ENCODE measurements around the gene TNFRSF4. TPM values are rescaled to one million over a fixed set of nuclear protein-coding genes. Genes with fewer than 3 reads are reported as not detected.

The TNFRSF4 gene
- total and polyA plus RNA-seq, 2 of the 13 experiments (the other 11 are each of a cell fraction or from before 2014, with no cell fraction given), result not detected

DNA sequence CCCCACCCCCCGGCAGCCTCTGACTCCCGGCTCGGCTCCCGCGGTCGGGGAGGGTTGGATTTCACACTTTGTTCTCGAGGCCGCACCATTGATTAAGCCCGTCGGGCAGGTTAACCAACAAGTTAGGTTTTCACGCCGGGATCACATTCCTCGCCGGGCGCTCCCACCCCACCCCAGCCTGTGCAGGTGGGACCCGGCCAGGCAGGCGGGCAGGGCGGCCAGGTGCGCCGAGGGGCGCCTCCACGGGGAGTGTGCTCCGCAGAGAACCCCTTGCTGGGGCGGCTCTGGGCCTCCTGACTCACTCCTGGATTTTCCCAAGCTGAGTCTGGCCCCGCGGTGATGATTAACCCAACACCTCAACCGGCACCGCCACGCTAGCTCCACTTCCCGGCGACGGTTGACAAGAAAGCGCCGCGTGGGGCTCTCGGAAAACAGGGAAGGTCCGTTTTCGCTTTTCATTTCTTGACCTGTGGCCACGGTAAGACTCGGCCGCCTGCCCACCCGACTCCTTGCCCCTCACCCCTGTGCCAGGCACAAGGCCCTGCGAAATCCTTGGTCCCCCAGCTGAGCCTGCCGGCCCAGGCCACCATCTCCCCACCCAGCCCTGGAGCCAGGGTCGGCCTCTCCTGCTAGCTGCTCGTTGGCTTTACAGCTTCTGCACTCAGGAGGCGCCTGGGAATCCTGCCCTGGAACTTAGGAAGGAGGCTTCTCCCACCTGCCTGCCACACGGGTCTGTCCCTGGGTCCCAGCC lies 49.1 kb downstream of the TNFRSF4 start (continued):
- TF ChIP-seq, protein P1, sequence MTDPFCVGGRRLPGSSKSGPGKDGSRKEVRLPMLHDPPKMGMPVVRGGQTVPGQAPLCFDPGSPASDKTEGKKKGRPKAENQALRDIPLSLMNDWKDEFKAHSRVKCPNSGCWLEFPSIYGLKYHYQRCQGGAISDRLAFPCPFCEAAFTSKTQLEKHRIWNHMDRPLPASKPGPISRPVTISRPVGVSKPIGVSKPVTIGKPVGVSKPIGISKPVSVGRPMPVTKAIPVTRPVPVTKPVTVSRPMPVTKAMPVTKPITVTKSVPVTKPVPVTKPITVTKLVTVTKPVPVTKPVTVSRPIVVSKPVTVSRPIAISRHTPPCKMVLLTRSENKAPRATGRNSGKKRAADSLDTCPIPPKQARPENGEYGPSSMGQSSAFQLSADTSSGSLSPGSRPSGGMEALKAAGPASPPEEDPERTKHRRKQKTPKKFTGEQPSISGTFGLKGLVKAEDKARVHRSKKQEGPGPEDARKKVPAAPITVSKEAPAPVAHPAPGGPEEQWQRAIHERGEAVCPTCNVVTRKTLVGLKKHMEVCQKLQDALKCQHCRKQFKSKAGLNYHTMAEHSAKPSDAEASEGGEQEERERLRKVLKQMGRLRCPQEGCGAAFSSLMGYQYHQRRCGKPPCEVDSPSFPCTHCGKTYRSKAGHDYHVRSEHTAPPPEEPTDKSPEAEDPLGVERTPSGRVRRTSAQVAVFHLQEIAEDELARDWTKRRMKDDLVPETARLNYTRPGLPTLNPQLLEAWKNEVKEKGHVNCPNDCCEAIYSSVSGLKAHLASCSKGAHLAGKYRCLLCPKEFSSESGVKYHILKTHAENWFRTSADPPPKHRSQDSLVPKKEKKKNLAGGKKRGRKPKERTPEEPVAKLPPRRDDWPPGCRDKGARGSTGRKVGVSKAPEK (CRISPR knock-in tag; IDR thresholded peaks at IDR 0.05; ENCODE audit: borderline replicate concordance), result no peak
- no peak for TF ChIP-seq REXO4 (CRISPR knock-in tag; IDR thresholded peaks at IDR 0.05; ENCODE audit: borderline replicate concordance)
- TF ChIP-seq, protein P2, sequence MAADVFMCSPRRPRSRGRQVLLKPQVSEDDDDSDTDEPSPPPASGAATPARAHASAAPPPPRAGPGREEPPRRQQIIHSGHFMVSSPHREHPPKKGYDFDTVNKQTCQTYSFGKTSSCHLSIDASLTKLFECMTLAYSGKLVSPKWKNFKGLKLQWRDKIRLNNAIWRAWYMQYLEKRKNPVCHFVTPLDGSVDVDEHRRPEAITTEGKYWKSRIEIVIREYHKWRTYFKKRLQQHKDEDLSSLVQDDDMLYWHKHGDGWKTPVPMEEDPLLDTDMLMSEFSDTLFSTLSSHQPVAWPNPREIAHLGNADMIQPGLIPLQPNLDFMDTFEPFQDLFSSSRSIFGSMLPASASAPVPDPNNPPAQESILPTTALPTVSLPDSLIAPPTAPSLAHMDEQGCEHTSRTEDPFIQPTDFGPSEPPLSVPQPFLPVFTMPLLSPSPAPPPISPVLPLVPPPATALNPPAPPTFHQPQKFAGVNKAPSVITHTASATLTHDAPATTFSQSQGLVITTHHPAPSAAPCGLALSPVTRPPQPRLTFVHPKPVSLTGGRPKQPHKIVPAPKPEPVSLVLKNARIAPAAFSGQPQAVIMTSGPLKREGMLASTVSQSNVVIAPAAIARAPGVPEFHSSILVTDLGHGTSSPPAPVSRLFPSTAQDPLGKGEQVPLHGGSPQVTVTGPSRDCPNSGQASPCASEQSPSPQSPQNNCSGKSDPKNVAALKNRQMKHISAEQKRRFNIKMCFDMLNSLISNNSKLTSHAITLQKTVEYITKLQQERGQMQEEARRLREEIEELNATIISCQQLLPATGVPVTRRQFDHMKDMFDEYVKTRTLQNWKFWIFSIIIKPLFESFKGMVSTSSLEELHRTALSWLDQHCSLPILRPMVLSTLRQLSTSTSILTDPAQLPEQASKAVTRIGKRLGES (CRISPR knock-in tag; IDR thresholded peaks at IDR 0.05; ENCODE audit: borderline replicate concordance), result no peak
- TF ChIP-seq ATAD3A (CRISPR knock-in tag; IDR thresholded peaks at IDR 0.05), result no peak
- 0 out of 2 replicates have a peak, but pooled peaks have one; percentile 19 for TF ChIP-seq SIX1 (CRISPR knock-in tag; IDR thresholded peaks at IDR 0.05; ENCODE audit: borderline replicate concordance)
- TF ChIP-seq, protein P3, sequence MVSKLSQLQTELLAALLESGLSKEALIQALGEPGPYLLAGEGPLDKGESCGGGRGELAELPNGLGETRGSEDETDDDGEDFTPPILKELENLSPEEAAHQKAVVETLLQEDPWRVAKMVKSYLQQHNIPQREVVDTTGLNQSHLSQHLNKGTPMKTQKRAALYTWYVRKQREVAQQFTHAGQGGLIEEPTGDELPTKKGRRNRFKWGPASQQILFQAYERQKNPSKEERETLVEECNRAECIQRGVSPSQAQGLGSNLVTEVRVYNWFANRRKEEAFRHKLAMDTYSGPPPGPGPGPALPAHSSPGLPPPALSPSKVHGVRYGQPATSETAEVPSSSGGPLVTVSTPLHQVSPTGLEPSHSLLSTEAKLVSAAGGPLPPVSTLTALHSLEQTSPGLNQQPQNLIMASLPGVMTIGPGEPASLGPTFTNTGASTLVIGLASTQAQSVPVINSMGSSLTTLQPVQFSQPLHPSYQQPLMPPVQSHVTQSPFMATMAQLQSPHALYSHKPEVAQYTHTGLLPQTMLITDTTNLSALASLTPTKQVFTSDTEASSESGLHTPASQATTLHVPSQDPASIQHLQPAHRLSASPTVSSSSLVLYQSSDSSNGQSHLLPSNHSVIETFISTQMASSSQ (IDR thresholded peaks at IDR 0.05; ENCODE audit: low read depth), result peak; percentile 46; the same call in 1 of the 2 replicates
- TF ChIP-seq, protein P3 (CRISPR knock-in tag; IDR thresholded peaks at IDR 0.05; ENCODE audit: borderline replicate concordance), result no peak
- TF ChIP-seq, protein P4, sequence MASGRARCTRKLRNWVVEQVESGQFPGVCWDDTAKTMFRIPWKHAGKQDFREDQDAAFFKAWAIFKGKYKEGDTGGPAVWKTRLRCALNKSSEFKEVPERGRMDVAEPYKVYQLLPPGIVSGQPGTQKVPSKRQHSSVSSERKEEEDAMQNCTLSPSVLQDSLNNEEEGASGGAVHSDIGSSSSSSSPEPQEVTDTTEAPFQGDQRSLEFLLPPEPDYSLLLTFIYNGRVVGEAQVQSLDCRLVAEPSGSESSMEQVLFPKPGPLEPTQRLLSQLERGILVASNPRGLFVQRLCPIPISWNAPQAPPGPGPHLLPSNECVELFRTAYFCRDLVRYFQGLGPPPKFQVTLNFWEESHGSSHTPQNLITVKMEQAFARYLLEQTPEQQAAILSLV (CRISPR knock-in tag; IDR thresholded peaks at IDR 0.05; ENCODE audit: borderline replicate concordance), result no peak
- TF ChIP-seq ZNF331 (CRISPR knock-in tag; IDR thresholded peaks at IDR 0.05), result peak; percentile 37; the same call in 1 of the 2 replicates
- TF ChIP-seq ZNF180 (CRISPR knock-in tag; IDR thresholded peaks at IDR 0.05; ENCODE audit: borderline replicate concordance, low read depth), result no peak
- 0 out of 2 replicates have a peak, but pooled peaks have one; percentile 1 for TF ChIP-seq ZMAT3 (CRISPR knock-in tag; conservative IDR thresholded peaks at IDR 0.05)
- no peak; the same call in 1 of the 2 replicates for TF ChIP-seq NFKB2 (CRISPR knock-in tag; IDR thresholded peaks at IDR 0.05; ENCODE audit: borderline replicate concordance)
- TF ChIP-seq, protein P5, sequence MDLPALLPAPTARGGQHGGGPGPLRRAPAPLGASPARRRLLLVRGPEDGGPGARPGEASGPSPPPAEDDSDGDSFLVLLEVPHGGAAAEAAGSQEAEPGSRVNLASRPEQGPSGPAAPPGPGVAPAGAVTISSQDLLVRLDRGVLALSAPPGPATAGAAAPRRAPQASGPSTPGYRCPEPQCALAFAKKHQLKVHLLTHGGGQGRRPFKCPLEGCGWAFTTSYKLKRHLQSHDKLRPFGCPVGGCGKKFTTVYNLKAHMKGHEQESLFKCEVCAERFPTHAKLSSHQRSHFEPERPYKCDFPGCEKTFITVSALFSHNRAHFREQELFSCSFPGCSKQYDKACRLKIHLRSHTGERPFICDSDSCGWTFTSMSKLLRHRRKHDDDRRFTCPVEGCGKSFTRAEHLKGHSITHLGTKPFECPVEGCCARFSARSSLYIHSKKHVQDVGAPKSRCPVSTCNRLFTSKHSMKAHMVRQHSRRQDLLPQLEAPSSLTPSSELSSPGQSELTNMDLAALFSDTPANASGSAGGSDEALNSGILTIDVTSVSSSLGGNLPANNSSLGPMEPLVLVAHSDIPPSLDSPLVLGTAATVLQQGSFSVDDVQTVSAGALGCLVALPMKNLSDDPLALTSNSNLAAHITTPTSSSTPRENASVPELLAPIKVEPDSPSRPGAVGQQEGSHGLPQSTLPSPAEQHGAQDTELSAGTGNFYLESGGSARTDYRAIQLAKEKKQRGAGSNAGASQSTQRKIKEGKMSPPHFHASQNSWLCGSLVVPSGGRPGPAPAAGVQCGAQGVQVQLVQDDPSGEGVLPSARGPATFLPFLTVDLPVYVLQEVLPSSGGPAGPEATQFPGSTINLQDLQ (CRISPR knock-in tag; IDR thresholded peaks at IDR 0.05), result peak; percentile 56; the same call in 1 of the 2 replicates
